HFF-Myc (cell line): ENCODE results near the gene EML3.
A peak's percentile ranks its signal among the peaks of the same experiment; 100 is the strongest.
"Not testable (repeated sequence)": the region's sequence is repeated elsewhere in the genome, so short reads cannot be mapped to it uniquely, and the experiment has no call there.

Source experiments
- DNase-seq: peaks from one replicate; pipeline ENCODE4 v3.0.0-alpha.2; 2011; ENCODE audit warnings: low read depth; ENCODE audit errors: extremely low read depth
- H3K4me3 ChIP-seq: replicated peaks from 2 replicates; pipeline ENCODE4 v1.5.1; 2011; ENCODE audit warnings: low read depth, mild to moderate bottlenecking, control low read depth, low read length
- CTCF ChIP-seq: IDR thresholded peaks from 2 replicates; pipeline ENCODE4 v1.5.1; 2012; ENCODE audit warnings: mild to moderate bottlenecking, low read depth, low read length, control low read depth; ENCODE audit errors: missing control alignments

EML3 gene

GRCh38 chr11:62595124-62595523 lies 17.5 kb downstream of the EML3 start:
- no peak overlapping the region for H3K4me3 ChIP-seq
- DNase-seq = no peak
- TF ChIP-seq CTCF = no peak

- TF ChIP-seq CTCF = peak; percentile 74
- no peak overlapping the region for H3K4me3 ChIP-seq
- no peak for DNase-seq
Observed at GRCh38 chr11:62593434-62594044, 19.0 kb downstream of the EML3 start.

- TF ChIP-seq CTCF = no peak
- no peak overlapping the region for H3K4me3 ChIP-seq
Observed at GRCh38 chr11:62592989-62593421, 19.6 kb downstream of the EML3 start.

GRCh38 chr11:62592146-62592815 lies 20.3 kb downstream of the EML3 start:
- peak overlapping the region; percentile 94 for H3K4me3 ChIP-seq
- DNase-seq = no peak
- no peak for TF ChIP-seq CTCF

More at GRCh38 chr11:62592989-62593421, 19.6 kb downstream of the EML3 start:
- DNase-seq = no peak

- TF ChIP-seq CTCF = no peak
- peak within 1 kb of the TSS; percentile 94 for H3K4me3 ChIP-seq
- peak; percentile 98 for DNase-seq
Observed at GRCh38 chr11:62591448-62592145, 21.0 kb downstream of the EML3 start, which contains the start of gene TUT1. Gene TUT1, minus strand, starts transcription at chr11:62591523. Its CDS starts 38 bp downstream, at chr11:62591485.

GRCh38 chr11:62588966-62589637 lies 23.5 kb downstream of the EML3 start:
- H3K4me3 ChIP-seq = no peak overlapping the region
- no peak for DNase-seq
- peak; percentile 35 for TF ChIP-seq CTCF

GRCh38 chr11:62585356-62585755 lies 27.2 kb downstream of the EML3 start:
- not testable (repeated sequence) for H3K4me3 ChIP-seq, DNase-seq

- DNase-seq, H3K4me3 ChIP-seq: not testable (repeated sequence)
Observed at GRCh38 chr11:62581735-62582134, 30.8 kb downstream of the EML3 start.
